Measurements from ENCODE around the gene KLHL35.

The KLHL35 gene

GRCh38 chr11:75432911-75433321, at the start of gene KLHL35:
Gene KLHL35 (minus strand): TSS chr11:75433203. CDS start chr11:75430629, 2,574 bp downstream.
- DNase-seq, result no peak

GRCh38 chr11:75481922-75482606, 49.1 kb upstream of the KLHL35 start:
- no peak for DNase-seq

GRCh38 chr11:75481223-75481921, 48.4 kb upstream of the KLHL35 start:
- no peak for DNase-seq

- no peak for DNase-seq
Measured at GRCh38 chr11:75480185-75481175, 47.5 kb upstream of the KLHL35 start.

- DNase-seq, result no peak
Measured at GRCh38 chr11:75479597-75480145, 46.7 kb upstream of the KLHL35 start.

GRCh38 chr11:75478783-75479596, 46.0 kb upstream of the KLHL35 start:
- DNase-seq, result no peak

- DNase-seq, result no peak
Measured at GRCh38 chr11:75477614-75477935, 44.6 kb upstream of the KLHL35 start.

- no peak for DNase-seq
Measured at GRCh38 chr11:75476739-75477613, 44.0 kb upstream of the KLHL35 start.

GRCh38 chr11:75475767-75476650, 43.0 kb upstream of the KLHL35 start:
- peak in 1 of 2 donors; percentile 21 for DNase-seq

- peak; percentile 49 to 63 for DNase-seq
Measured at GRCh38 chr11:75474878-75475766, 42.1 kb upstream of the KLHL35 start.

- DNase-seq, result no peak
Measured at GRCh38 chr11:75474240-75474639, 41.2 kb upstream of the KLHL35 start.

- no peak for DNase-seq
Measured at GRCh38 chr11:75473684-75474083, 40.7 kb upstream of the KLHL35 start.

- DNase-seq, result no peak
Measured at GRCh38 chr11:75472081-75472732, 39.2 kb upstream of the KLHL35 start.

- no peak for DNase-seq
Measured at GRCh38 chr11:75471176-75471973, 38.4 kb upstream of the KLHL35 start.

- no peak for DNase-seq
Measured at GRCh38 chr11:75470476-75471080, 37.6 kb upstream of the KLHL35 start.

- no peak for DNase-seq
Measured at GRCh38 chr11:75469785-75470405, 36.9 kb upstream of the KLHL35 start.
